Smooth muscle cell (in vitro differentiated cells): Measurements from ENCODE around the gene ERBB2. TPM values are rescaled to one million over a fixed set of nuclear protein-coding genes. Genes with fewer than 3 reads are reported as not detected.

Experiments used
- DNase-seq: peaks from one replicate; lab custom pipeline; 2025; ENCODE audit not compliant: unreplicated experiment; lab: John Stamatoyannopoulos, UW
- H2AFZ ChIP-seq: fragments of 200-600 bp; sonication (generic); 2 replicates; pipeline ENCODE4 v1.6.0; 2016; ENCODE audit warnings: antibody characterized with exemption, low read depth, mild to moderate bottlenecking
- H3F3A ChIP-seq: fragments of 200-600 bp; sonication (generic); 2 replicates; pipeline ENCODE4 v1.6.0; 2017; ENCODE audit warnings: antibody characterized with exemption, low read depth
- H3K27ac ChIP-seq: fragments of 200-600 bp; sonication (generic); 2 replicates; pipeline ENCODE4 v1.5.1; 2016; ENCODE audit warnings: low read depth, mild to moderate bottlenecking
- H3K27me3 ChIP-seq: fragments of 200-600 bp; sonication (generic); 2 replicates; pipeline ENCODE4 v1.6.1; 2016; ENCODE audit warnings: low read depth, mild to moderate bottlenecking
- H3K36me3 ChIP-seq: fragments of 200-600 bp; sonication (generic); 2 replicates; pipeline ENCODE4 v1.5.1; 2016; ENCODE audit warnings: low read depth
- H3K4me1 ChIP-seq: fragments of 200-600 bp; sonication (generic); 2 replicates; pipeline ENCODE4 v1.5.1; 2016; ENCODE audit warnings: low read depth
- H3K4me2 ChIP-seq: fragments of 200-600 bp; sonication (generic); 2 replicates; pipeline ENCODE4 v1.6.0; 2016; ENCODE audit warnings: mild to moderate bottlenecking
- H3K4me3 ChIP-seq: fragments of 200-600 bp; sonication (generic); 2 replicates; pipeline ENCODE4 v1.5.1; 2016; ENCODE audit warnings: mild to moderate bottlenecking
- H3K79me2 ChIP-seq: fragments of 200-600 bp; sonication (generic); 2 replicates; pipeline ENCODE4 v1.6.0; 2016; ENCODE audit warnings: low read depth, mild to moderate bottlenecking
- H3K9ac ChIP-seq: fragments of 200-600 bp; sonication (generic); 2 replicates; pipeline ENCODE4 v1.6.0; 2016; ENCODE audit warnings: low read depth
- H3K9me3 ChIP-seq: fragments of 200-600 bp; sonication (generic); replicated peaks from 2 replicates; pipeline ENCODE4 v1.5.1; 2016; ENCODE audit warnings: low read depth
- H4K20me1 ChIP-seq: fragments of 200-600 bp; sonication (generic); 2 replicates; pipeline ENCODE4 v1.6.0; 2016; ENCODE audit warnings: low read depth
- CTCF ChIP-seq: fragments of 200-600 bp; sonication (generic); IDR thresholded peaks from 2 replicates; pipeline ENCODE4 v1.5.1; 2017; ENCODE audit warnings: borderline replicate concordance, mild to moderate bottlenecking, antibody characterized with exemption; ENCODE audit not compliant: insufficient read depth, poor library complexity, severe bottlenecking
- WGBS: methylation state at CpG from one replicate; pipeline ENCODE4 v1.1.7; 2016; ENCODE audit warnings: low lambda C conversion rate; 5-methylcytosine and 5-hydroxymethylcytosine counted together
- polyA plus RNA-seq: library from polyadenylated mRNA; unstranded; fragments of >200 nt; fragmentation: Nextera tagmentation; extraction: Ambion mirVana; gene quantifications from 2 replicates; pipeline ENCODE4 v1.2.1, GENCODE V29; 2016
- total RNA-seq: library from RNA; depleted of rRNA; stranded (reverse); fragments of >200 nt; gene quantifications from 2 replicates; pipeline ENCODE4 v1.2.3, GENCODE V29; 2014

The ERBB2 gene
- total and polyA plus RNA-seq, 2 experiments from 2014 or later: 49.4 to 53.6 TPM

- Histone ChIP-seq H3K27ac (no peak overlapping the region), H3K4me3 (no peak overlapping the region), H3K9ac (no peak overlapping the region), H4K20me1 (no peaks in the 10 kb centered on the region), H3K36me3 (no peaks in the 10 kb centered on the region), H2AFZ (no peak overlapping the region), H3K27me3 (peaks cover 38% of the 10 kb centered on the region), H3K4me1 (peaks cover 5% of the 10 kb centered on the region), H3K4me2 (no peak overlapping the region), H3F3A (no peaks in the 10 kb centered on the region), H3K9me3 (no peaks in the 10 kb centered on the region), H3K79me2 (no peaks in the 10 kb centered on the region)
- no peak for TF ChIP-seq CTCF
- WGBS: 86% methylated on average over 15 of the region's 15 CpGs
- no peak for DNase-seq
Observed at GRCh38 chr17:39672522-39673334, 27.1 kb upstream of the ERBB2 start.

GRCh38 chr17:39673335-39674081 is 26.4 kb upstream of the ERBB2 start:
- Histone ChIP-seq H3K9me3 (no peaks in the 10 kb centered on the region), H2AFZ (no peak overlapping the region), H3F3A (no peaks in the 10 kb centered on the region), H3K4me3 (no peak overlapping the region), H3K4me1 (no peaks in the 10 kb centered on the region), H3K36me3 (no peaks in the 10 kb centered on the region), H3K9ac (no peak overlapping the region), H3K27ac (no peak overlapping the region), H3K27me3 (peaks cover 30% of the 10 kb centered on the region), H4K20me1 (no peaks in the 10 kb centered on the region), H3K79me2 (no peaks in the 10 kb centered on the region), H3K4me2 (no peak overlapping the region)
- no peak for DNase-seq
- no peak for TF ChIP-seq CTCF
- 87% methylated on average over 13 of the region's 13 CpGs for WGBS

- no peak overlapping the region for H3K27ac ChIP-seq
- WGBS: 91% methylated on average over 5 of the region's 5 CpGs
- H3F3A ChIP-seq: no peaks in the 10 kb centered on the region
- H3K9me3 ChIP-seq: no peaks in the 10 kb centered on the region
- no peaks in the 10 kb centered on the region for H3K4me1 ChIP-seq
- peaks cover 23% of the 10 kb centered on the region for H3K27me3 ChIP-seq
- no peak overlapping the region for H3K4me3 ChIP-seq
- no peaks in the 10 kb centered on the region for H3K36me3 ChIP-seq
- no peaks in the 10 kb centered on the region for H3K79me2 ChIP-seq
- TF ChIP-seq CTCF: no peak
- H2AFZ ChIP-seq: no peak overlapping the region
- no peaks in the 10 kb centered on the region for H4K20me1 ChIP-seq
- DNase-seq: no peak
- H3K4me2 ChIP-seq: no peak overlapping the region
- H3K9ac ChIP-seq: no peak overlapping the region
Observed at GRCh38 chr17:39674179-39674578, 25.7 kb upstream of the ERBB2 start.
